Smooth muscle cell (in vitro differentiated cells): ENCODE measurements around the gene ABHD6. TPM values are rescaled to one million over a fixed set of nuclear protein-coding genes. Genes with fewer than 3 reads are reported as not detected.
"Not testable (repeated sequence)": the region's sequence is repeated elsewhere in the genome, so short reads cannot be mapped to it uniquely, and the experiment has no call there.

Experiments used
- DNase-seq: peaks from one replicate; lab custom pipeline; 2025; ENCODE audit not compliant: unreplicated experiment; lab: John Stamatoyannopoulos, UW
- H2AFZ ChIP-seq: fragments of 200-600 bp; sonication (generic); 2 replicates; pipeline ENCODE4 v1.6.0; 2016; ENCODE audit warnings: antibody characterized with exemption, low read depth, mild to moderate bottlenecking
- H3F3A ChIP-seq: fragments of 200-600 bp; sonication (generic); 2 replicates; pipeline ENCODE4 v1.6.0; 2017; ENCODE audit warnings: antibody characterized with exemption, low read depth
- H3K27ac ChIP-seq: fragments of 200-600 bp; sonication (generic); 2 replicates; pipeline ENCODE4 v1.5.1; 2016; ENCODE audit warnings: low read depth, mild to moderate bottlenecking
- H3K27me3 ChIP-seq: fragments of 200-600 bp; sonication (generic); 2 replicates; pipeline ENCODE4 v1.6.1; 2016; ENCODE audit warnings: low read depth, mild to moderate bottlenecking
- H3K36me3 ChIP-seq: fragments of 200-600 bp; sonication (generic); 2 replicates; pipeline ENCODE4 v1.5.1; 2016; ENCODE audit warnings: low read depth
- H3K4me1 ChIP-seq: fragments of 200-600 bp; sonication (generic); 2 replicates; pipeline ENCODE4 v1.5.1; 2016; ENCODE audit warnings: low read depth
- H3K4me2 ChIP-seq: fragments of 200-600 bp; sonication (generic); 2 replicates; pipeline ENCODE4 v1.6.0; 2016; ENCODE audit warnings: mild to moderate bottlenecking
- H3K4me3 ChIP-seq: fragments of 200-600 bp; sonication (generic); 2 replicates; pipeline ENCODE4 v1.5.1; 2016; ENCODE audit warnings: mild to moderate bottlenecking
- H3K79me2 ChIP-seq: fragments of 200-600 bp; sonication (generic); 2 replicates; pipeline ENCODE4 v1.6.0; 2016; ENCODE audit warnings: low read depth, mild to moderate bottlenecking
- H3K9ac ChIP-seq: fragments of 200-600 bp; sonication (generic); 2 replicates; pipeline ENCODE4 v1.6.0; 2016; ENCODE audit warnings: low read depth
- H3K9me3 ChIP-seq: fragments of 200-600 bp; sonication (generic); replicated peaks from 2 replicates; pipeline ENCODE4 v1.5.1; 2016; ENCODE audit warnings: low read depth
- H4K20me1 ChIP-seq: fragments of 200-600 bp; sonication (generic); 2 replicates; pipeline ENCODE4 v1.6.0; 2016; ENCODE audit warnings: low read depth
- WGBS: methylation state at CpG from one replicate; pipeline ENCODE4 v1.1.7; 2016; ENCODE audit warnings: low lambda C conversion rate; 5-methylcytosine and 5-hydroxymethylcytosine counted together
- polyA plus RNA-seq: library from polyadenylated mRNA; unstranded; fragments of >200 nt; fragmentation: Nextera tagmentation; extraction: Ambion mirVana; gene quantifications from 2 replicates; pipeline ENCODE4 v1.2.1, GENCODE V29; 2016
- total RNA-seq: library from RNA; depleted of rRNA; stranded (reverse); fragments of >200 nt; gene quantifications from 2 replicates; pipeline ENCODE4 v1.2.3, GENCODE V29; 2014
- TF ChIP-seq, protein P1 (sequence below): fragments of 200-600 bp; sonication (generic); IDR thresholded peaks from 2 replicates; pipeline ENCODE4 v1.5.1; 2017; ENCODE audit warnings: borderline replicate concordance, mild to moderate bottlenecking, antibody characterized with exemption; ENCODE audit not compliant: insufficient read depth, poor library complexity, severe bottlenecking

ABHD6 gene
- total and polyA plus RNA-seq, 2 experiments from 2014 or later = 3.9 to 7.1 TPM

- Histone ChIP-seq H3K4me3 (no peak overlapping the region), H3K27me3 (peaks cover 14% of the 10 kb centered on the region), H3K36me3 (no peaks in the 10 kb centered on the region), H3K4me2 (no peak overlapping the region), H3K79me2 (no peaks in the 10 kb centered on the region), H3F3A (no peaks in the 10 kb centered on the region), H4K20me1 (no peaks in the 10 kb centered on the region), H3K27ac (no peak overlapping the region), H3K9ac (no peak overlapping the region), H2AFZ (no peak overlapping the region), H3K4me1 (no peaks in the 10 kb centered on the region), H3K9me3 (no peaks in the 10 kb centered on the region)
- WGBS = 90% methylated on average over 4 of the region's 4 CpGs
- no peak for DNase-seq
- TF ChIP-seq, protein P1, sequence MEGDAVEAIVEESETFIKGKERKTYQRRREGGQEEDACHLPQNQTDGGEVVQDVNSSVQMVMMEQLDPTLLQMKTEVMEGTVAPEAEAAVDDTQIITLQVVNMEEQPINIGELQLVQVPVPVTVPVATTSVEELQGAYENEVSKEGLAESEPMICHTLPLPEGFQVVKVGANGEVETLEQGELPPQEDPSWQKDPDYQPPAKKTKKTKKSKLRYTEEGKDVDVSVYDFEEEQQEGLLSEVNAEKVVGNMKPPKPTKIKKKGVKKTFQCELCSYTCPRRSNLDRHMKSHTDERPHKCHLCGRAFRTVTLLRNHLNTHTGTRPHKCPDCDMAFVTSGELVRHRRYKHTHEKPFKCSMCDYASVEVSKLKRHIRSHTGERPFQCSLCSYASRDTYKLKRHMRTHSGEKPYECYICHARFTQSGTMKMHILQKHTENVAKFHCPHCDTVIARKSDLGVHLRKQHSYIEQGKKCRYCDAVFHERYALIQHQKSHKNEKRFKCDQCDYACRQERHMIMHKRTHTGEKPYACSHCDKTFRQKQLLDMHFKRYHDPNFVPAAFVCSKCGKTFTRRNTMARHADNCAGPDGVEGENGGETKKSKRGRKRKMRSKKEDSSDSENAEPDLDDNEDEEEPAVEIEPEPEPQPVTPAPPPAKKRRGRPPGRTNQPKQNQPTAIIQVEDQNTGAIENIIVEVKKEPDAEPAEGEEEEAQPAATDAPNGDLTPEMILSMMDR = no peak
Observed at GRCh38 chr3:58223855-58224254, 13.7 kb upstream of the ABHD6 start.

DNA sequence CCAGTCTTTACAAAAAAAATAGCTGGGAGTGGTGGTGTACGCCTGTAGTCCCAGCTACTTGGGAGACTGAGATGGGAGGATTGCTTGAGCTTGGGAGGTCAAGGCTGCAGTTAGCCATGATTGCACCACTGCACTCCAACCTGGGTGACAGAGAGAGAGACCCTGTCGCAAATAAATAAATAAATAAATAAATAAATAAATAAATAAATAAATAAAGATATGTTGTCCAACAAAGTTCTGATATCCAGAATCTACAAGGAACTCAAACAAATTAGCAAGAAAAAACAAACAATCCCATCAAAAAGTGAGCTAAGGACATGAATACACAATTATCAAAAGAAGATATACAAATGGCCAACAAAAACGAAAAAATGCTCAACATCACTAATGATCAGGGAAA, 9.7 kb upstream of the ABHD6 start:
- H3K36me3 ChIP-seq, H3K4me2 ChIP-seq, H4K20me1 ChIP-seq, H3K9me3 ChIP-seq, H3K27ac ChIP-seq, H3F3A ChIP-seq, H2AFZ ChIP-seq, H3K4me1 ChIP-seq, DNase-seq, H3K4me3 ChIP-seq, H3K79me2 ChIP-seq, H3K9ac ChIP-seq: not testable (repeated sequence)
- H3K27me3 ChIP-seq = peaks cover 14% of the 10 kb centered on the region
- WGBS = 92% methylated on average over 3 of the region's 3 CpGs

DNA sequence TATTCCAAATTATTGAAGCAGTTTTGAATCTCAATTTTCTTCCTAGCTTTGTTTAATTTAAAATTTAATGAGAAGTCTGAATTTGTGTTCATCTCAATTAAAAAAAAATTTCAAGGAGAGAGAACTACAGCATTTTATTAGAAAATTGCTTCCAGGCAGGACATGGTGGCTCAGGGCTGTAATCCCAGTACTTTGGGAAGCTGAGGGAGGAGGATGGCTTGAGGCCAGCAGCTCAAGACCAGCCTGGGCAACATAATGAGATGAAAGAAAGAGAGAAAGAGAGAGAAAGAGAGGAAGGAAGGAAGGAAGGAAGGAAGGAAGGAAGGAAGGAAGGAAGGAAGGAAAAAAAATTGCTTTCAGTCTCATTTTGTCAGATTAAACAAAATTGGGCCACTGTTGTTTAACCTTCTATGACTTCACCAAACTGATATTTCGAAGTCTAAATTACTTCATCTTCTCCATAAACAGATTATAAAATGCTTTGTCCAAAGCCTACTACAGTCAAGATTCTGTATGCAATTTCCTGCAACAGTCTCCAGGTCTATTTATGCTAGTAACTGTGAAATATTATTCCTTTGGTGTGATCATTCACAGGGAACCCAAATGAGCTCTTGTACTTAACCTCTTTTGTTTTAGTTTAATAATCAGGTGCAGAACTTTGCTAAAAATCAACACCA, 6.6 kb upstream of the ABHD6 start:
- H3K27me3 ChIP-seq = peaks cover 10% of the 10 kb centered on the region
- H3K4me3 ChIP-seq = no peak overlapping the region
- 43% methylated on average over 1 of the region's 1 CpG for WGBS
- H3K4me1 ChIP-seq = no peaks in the 10 kb centered on the region
- H2AFZ ChIP-seq = no peak overlapping the region
- H3K9me3 ChIP-seq = no peaks in the 10 kb centered on the region
- no peaks in the 10 kb centered on the region for H3F3A ChIP-seq
- no peaks in the 10 kb centered on the region for H3K36me3 ChIP-seq
- no peak overlapping the region for H3K27ac ChIP-seq
- no peak for DNase-seq
- H3K79me2 ChIP-seq = no peaks in the 10 kb centered on the region
- H3K4me2 ChIP-seq = no peak overlapping the region
- no peak overlapping the region for H3K9ac ChIP-seq
- H4K20me1 ChIP-seq = no peaks in the 10 kb centered on the region
- TF ChIP-seq, protein P1 = no peak

GRCh38 chr3:58231666-58232065, 5.9 kb upstream of the ABHD6 start:
- TF ChIP-seq, protein P1 = no peak
- WGBS = 68% methylated on average over 2 of the region's 2 CpGs
- H3K79me2 ChIP-seq = no peaks in the 10 kb centered on the region
- peaks cover 5% of the 10 kb centered on the region for H3K27me3 ChIP-seq
- no peak overlapping the region for H3K4me2 ChIP-seq
- no peaks in the 10 kb centered on the region for H3K36me3 ChIP-seq
- H4K20me1 ChIP-seq = no peaks in the 10 kb centered on the region
- H3K9me3 ChIP-seq = no peaks in the 10 kb centered on the region
- H3F3A ChIP-seq = no peaks in the 10 kb centered on the region
- H3K4me3 ChIP-seq = no peak overlapping the region
- H3K27ac ChIP-seq = no peak overlapping the region
- H3K4me1 ChIP-seq = peaks cover 2% of the 10 kb centered on the region
- no peak for DNase-seq
- no peak overlapping the region for H2AFZ ChIP-seq
- no peak overlapping the region for H3K9ac ChIP-seq
